ENCODE data around the gene SPACA7. TPM values are rescaled to one million over a fixed set of nuclear protein-coding genes. Genes with fewer than 3 reads are reported as not detected.

The SPACA7 gene, protein sequence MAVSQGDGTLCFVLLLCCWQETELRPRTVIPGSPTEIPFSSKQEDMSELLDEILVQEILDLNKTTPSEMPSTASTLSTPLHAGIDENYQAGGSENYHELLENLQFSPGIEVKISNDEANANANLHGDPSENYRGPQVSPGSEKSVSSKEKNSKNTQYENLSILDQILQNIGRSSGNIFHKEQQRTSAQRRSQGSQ
- polyA plus RNA-seq (2011; rRNA removed) (not detected in 2 replicates), polyA minus RNA-seq (2011; rRNA and poly(A)+ RNA removed) (not detected in 2 replicates)

DNA sequence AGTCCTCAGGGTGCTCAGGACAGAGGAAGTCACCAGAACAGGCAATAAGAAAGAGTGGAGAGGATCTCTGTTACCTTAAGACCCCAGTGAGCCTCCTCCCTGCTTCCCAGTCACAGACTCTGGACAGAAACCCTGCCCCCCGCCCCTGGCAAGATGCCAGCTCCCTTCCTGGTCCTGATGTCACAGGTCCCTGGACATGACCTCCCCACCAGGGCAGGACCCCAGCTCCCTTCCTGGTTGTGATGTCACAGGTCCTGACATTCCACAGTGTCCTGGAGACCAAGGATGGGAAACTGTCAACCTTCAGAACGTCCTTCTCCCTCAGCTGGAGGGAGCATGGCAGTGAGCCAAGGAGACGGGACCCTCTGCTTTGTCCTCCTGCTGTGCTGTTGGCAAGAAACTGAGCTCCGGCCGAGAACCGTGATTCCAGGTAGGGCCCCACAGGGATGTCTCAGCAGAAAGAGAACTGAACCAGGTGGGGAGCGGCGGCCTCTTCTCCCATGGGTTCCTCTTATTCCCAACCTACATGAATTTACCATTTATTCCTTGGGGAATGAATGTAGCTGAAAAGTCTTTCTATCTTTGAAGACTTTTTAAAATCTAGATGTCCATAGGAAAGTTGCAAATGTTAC lies at the start of gene SPACA7:
TSS of gene SPACA7 (plus strand) at position 306 of the 632 bp plus-strand sequence. CDS start at position 337, 31 bp downstream.
- CTCF ChIA-PET: no interaction called here
- H3K27me3 ChIP-seq (ENCODE audit: control insufficient read depth, insufficient read depth, low read length): no peaks in the 10 kb centered on the region

DNA sequence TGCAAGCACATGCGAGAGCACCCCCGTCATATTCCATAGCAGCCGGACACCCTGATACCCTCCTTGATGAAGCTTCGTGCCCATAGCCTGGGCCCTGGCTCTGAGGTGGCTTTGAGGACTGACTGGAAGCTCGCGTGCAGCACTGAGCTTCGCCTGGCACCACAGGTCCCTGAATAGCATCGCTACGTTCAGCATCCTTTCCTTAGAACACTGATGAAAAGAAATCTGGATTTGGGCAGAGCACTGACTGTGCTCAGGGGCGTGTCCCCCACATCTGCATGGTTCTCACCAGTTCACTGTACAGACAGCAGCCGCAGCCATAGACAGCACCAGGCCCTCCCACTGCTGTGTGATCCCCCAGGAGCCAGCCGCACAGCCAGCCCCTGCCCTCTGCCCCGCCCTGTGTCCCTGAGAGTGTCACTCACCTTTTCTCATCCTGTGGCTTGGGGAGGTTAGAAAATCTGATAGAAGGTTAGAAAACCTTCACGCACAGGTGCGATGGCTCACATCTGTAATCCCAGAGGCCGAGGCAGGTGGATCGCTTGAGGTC lies 49.3 kb upstream of the SPACA7 start:
- H3K4me3 ChIP-seq (ENCODE audit: low read depth, low read length): no peak overlapping the region
- POLR2A ChIA-PET: no interaction called here
- TF ChIP-seq, protein P1, sequence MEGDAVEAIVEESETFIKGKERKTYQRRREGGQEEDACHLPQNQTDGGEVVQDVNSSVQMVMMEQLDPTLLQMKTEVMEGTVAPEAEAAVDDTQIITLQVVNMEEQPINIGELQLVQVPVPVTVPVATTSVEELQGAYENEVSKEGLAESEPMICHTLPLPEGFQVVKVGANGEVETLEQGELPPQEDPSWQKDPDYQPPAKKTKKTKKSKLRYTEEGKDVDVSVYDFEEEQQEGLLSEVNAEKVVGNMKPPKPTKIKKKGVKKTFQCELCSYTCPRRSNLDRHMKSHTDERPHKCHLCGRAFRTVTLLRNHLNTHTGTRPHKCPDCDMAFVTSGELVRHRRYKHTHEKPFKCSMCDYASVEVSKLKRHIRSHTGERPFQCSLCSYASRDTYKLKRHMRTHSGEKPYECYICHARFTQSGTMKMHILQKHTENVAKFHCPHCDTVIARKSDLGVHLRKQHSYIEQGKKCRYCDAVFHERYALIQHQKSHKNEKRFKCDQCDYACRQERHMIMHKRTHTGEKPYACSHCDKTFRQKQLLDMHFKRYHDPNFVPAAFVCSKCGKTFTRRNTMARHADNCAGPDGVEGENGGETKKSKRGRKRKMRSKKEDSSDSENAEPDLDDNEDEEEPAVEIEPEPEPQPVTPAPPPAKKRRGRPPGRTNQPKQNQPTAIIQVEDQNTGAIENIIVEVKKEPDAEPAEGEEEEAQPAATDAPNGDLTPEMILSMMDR (IDR thresholded peaks at IDR 0.05; ENCODE audit: insufficient read depth, low read depth, low read length): no peak
- no peak for DNase-seq (ENCODE audit: low read depth)
- CTCF ChIA-PET: no interaction called here
- H3K27me3 ChIP-seq (ENCODE audit: control insufficient read depth, insufficient read depth, low read length): no peaks in the 10 kb centered on the region
- H3K36me3 ChIP-seq (ENCODE audit: control insufficient read depth, insufficient read depth, low read length): no peaks in the 10 kb centered on the region

More for the DNA sequence above, at the start of gene SPACA7:
- no peak for DNase-seq (ENCODE audit: low read depth)
- H3K4me3 ChIP-seq (ENCODE audit: low read depth, low read length): no peak within 1 kb of the TSS
- TF ChIP-seq, protein P1 (IDR thresholded peaks at IDR 0.05; ENCODE audit: insufficient read depth, low read depth, low read length): no peak
- no peaks in the 10 kb centered on the region for H3K36me3 ChIP-seq (ENCODE audit: control insufficient read depth, insufficient read depth, low read length)
- POLR2A ChIA-PET: no interaction called here

DNA sequence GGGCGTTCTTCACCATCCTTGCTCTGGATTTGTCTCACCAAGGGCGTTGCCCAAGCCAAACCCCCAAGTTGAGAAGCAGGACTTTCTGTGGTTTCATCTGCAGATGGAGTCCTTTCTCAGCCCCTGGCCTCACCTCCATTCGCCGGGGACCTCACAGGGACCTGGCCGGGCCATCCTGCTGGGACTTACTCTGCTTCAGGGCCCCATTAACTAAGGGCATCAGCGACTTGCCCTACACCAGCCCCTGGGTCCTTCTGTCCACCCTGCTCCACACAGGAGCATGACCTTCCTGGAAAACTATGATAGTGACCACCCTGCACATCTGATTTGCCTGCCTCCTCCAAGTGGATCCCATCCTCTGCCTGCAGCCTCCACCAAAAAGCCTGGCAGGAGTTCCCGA lies 47.2 kb upstream of the SPACA7 start:
- Histone ChIP-seq H3K27me3 (ENCODE audit: control insufficient read depth, insufficient read depth, low read length) (no peaks in the 10 kb centered on the region), H3K4me3 (ENCODE audit: low read depth, low read length) (no peak overlapping the region), H3K36me3 (ENCODE audit: control insufficient read depth, insufficient read depth, low read length) (no peaks in the 10 kb centered on the region)
- ChIA-PET POLR2A (no interaction called here), CTCF (no interaction called here)
- TF ChIP-seq, protein P1 (IDR thresholded peaks at IDR 0.05; ENCODE audit: insufficient read depth, low read depth, low read length): no peak
- no peak for DNase-seq (ENCODE audit: low read depth)

DNA sequence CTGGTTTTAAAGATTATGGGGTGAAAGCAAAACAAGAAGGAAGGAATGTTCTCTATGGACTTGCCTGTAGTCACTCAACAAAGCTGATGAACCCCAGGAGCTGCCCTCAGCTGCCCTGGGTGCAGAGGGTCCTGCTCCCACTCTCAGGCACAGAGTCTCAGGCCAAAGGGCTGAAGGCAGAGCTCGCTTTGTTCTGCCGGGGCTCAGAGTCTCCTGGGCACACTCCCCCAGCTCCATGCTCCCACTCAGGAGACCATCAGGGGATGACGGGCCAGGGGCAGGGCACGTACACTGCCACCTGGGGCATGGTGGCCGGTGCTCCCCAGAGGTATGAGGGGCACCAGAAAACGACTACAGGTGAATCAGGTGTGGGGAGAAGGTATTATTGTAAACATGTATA lies 46.8 kb upstream of the SPACA7 start:
- no peak for DNase-seq (ENCODE audit: low read depth)
- TF ChIP-seq, protein P1 (IDR thresholded peaks at IDR 0.05; ENCODE audit: insufficient read depth, low read depth, low read length): no peak
- CTCF ChIA-PET: no interaction called here
- Histone ChIP-seq H3K4me3 (ENCODE audit: low read depth, low read length) (no peak overlapping the region), H3K36me3 (ENCODE audit: control insufficient read depth, insufficient read depth, low read length) (no peaks in the 10 kb centered on the region), H3K27me3 (ENCODE audit: control insufficient read depth, insufficient read depth, low read length) (no peaks in the 10 kb centered on the region)
- POLR2A ChIA-PET: no interaction called here

- POLR2A ChIA-PET: no interaction called here
- DNase-seq (ENCODE audit: low read depth): no peak
- CTCF ChIA-PET: no interaction called here
- Histone ChIP-seq H3K4me3 (ENCODE audit: low read depth, low read length) (no peak overlapping the region), H3K36me3 (ENCODE audit: control insufficient read depth, insufficient read depth, low read length) (no peaks in the 10 kb centered on the region), H3K27me3 (ENCODE audit: control insufficient read depth, insufficient read depth, low read length) (no peaks in the 10 kb centered on the region)
- TF ChIP-seq, protein P1 (IDR thresholded peaks at IDR 0.05; ENCODE audit: insufficient read depth, low read depth, low read length): no peak
Observed at GRCh38 chr13:112330066-112330465, 46.1 kb upstream of the SPACA7 start.

Measured in BJ (cell line).